Measurements from ENCODE around the gene PLEK.
A peak's percentile ranks its signal among the peaks of the same experiment; 100 is the strongest.
"Not testable (repeated sequence)": the region's sequence is repeated elsewhere in the genome, so short reads cannot be mapped to it uniquely, and the experiment has no call there.

Gene PLEK

GRCh38 chr2:68418419-68418818, 53.3 kb downstream of the PLEK start:
- no peak for DNase-seq

- DNase-seq = no peak
These were observed 53.8 kb downstream of the PLEK start for GRCh38 chr2:68418855-68419254.

- no peak for DNase-seq
These were observed 55.3 kb downstream of the PLEK start for GRCh38 chr2:68420254-68420910.

GRCh38 chr2:68423966-68424650, 59.0 kb downstream of the PLEK start:
- peak; percentile 73 for DNase-seq

GRCh38 chr2:68425503-68425902, 60.4 kb downstream of the PLEK start:
- no peak for DNase-seq

- no peak for DNase-seq
These were observed 61.4 kb downstream of the PLEK start for GRCh38 chr2:68426446-68426845.

GRCh38 chr2:68426848-68427579, 61.9 kb downstream of the PLEK start:
- peak; percentile 54 for DNase-seq

GRCh38 chr2:68428126-68428525, 63.0 kb downstream of the PLEK start:
- DNase-seq = no peak

GRCh38 chr2:68428746-68429145, 63.7 kb downstream of the PLEK start:
- no peak for DNase-seq

GRCh38 chr2:68429311-68429826, 64.3 kb downstream of the PLEK start:
- no peak for DNase-seq

GRCh38 chr2:68431316-68431972, 66.4 kb downstream of the PLEK start:
- DNase-seq = no peak

- no peak for DNase-seq
These were observed 67.9 kb downstream of the PLEK start for GRCh38 chr2:68432696-68433658.

- DNase-seq = no peak
These were observed 69.9 kb downstream of the PLEK start for GRCh38 chr2:68434981-68435380.

- no peak for DNase-seq
These were observed 70.5 kb downstream of the PLEK start for GRCh38 chr2:68435615-68436014.

GRCh38 chr2:68436270-68436669, 71.2 kb downstream of the PLEK start:
- no peak for DNase-seq

GRCh38 chr2:68438455-68439303, 73.6 kb downstream of the PLEK start:
- no peak for DNase-seq

GRCh38 chr2:68441179-68441993, 76.3 kb downstream of the PLEK start:
- peak; percentile 92 for DNase-seq

- no peak for DNase-seq
These were observed 76.9 kb downstream of the PLEK start for GRCh38 chr2:68441994-68442322.

- not testable (repeated sequence) for DNase-seq
These were observed 81.3 kb downstream of the PLEK start for GRCh38 chr2:68446425-68446824.
